Measurements from ENCODE around the gene RASGRF1. TPM values are rescaled to one million over a fixed set of nuclear protein-coding genes. Genes with fewer than 3 reads are reported as not detected.

The RASGRF1 gene
- total and polyA plus RNA-seq, 2 experiments from 2014 or later = 0.05 to 0.24 TPM

DNA sequence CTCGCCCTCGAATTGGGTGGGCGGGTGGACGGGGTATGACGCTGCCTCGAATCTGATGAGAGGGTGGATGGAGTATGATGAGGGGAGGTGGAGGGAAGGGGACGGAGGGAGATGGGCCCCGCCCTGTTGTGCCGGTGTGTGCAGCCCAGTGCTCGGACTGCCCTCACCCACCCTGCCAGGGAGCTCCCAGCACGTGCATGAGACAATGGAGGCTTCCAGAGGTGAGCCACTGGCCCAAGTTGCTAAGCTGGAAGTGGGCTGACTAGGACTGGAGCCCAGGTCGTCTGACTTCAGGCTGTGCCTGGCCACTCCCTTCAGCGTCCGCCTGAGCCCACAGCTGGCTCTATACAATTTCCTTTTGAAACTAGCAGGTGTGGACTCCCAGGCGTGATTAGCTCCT lies 98.7 kb downstream of the RASGRF1 start:
- DNase-seq (ENCODE audit: low spot score) (no peak), ATAC-seq (no peak)
- Histone ChIP-seq H3K27me3 (ENCODE audit: insufficient read depth) (no peaks in the 10 kb centered on the region), H3K4me3 (no peak overlapping the region), H3K4me1 (ENCODE audit: insufficient read depth) (no peaks in the 10 kb centered on the region), H3F3A (replicated peaks; ENCODE audit: low read depth) (no peaks in the 10 kb centered on the region), H2AFZ (no peak overlapping the region), H3K79me2 (replicated peaks; ENCODE audit: insufficient read depth) (no peaks in the 10 kb centered on the region), H4K20me1 (replicated peaks; ENCODE audit: insufficient read depth) (no peaks in the 10 kb centered on the region), H3K4me2 (no peak overlapping the region), H3K36me3 (ENCODE audit: insufficient read depth) (no peaks in the 10 kb centered on the region), H3K27ac (ENCODE audit: low read depth) (no peak overlapping the region), H3K9me2 (ENCODE audit: insufficient read depth) (no peaks in the 10 kb centered on the region)
- Mint-ChIP-seq H3K36me3 (ENCODE audit: low read depth) (no peaks in the 10 kb centered on the region), H3K27ac (no peak overlapping the region), H3K9me3 (peaks cover 4% of the 10 kb centered on the region; the same call in 1 of the 3 replicates), H3K4me1 (peaks cover 9% of the 10 kb centered on the region), H3K27me3 (ENCODE audit: insufficient read depth, low read depth, poor library complexity) (peaks cover 4% of the 10 kb centered on the region), H3K4me3 (no peak overlapping the region)
- no peak for TF ChIP-seq EZH2 (IDR thresholded peaks at IDR 0.05; ENCODE audit: low read depth, unreplicated experiment)
- TF ChIP-seq, protein P1, sequence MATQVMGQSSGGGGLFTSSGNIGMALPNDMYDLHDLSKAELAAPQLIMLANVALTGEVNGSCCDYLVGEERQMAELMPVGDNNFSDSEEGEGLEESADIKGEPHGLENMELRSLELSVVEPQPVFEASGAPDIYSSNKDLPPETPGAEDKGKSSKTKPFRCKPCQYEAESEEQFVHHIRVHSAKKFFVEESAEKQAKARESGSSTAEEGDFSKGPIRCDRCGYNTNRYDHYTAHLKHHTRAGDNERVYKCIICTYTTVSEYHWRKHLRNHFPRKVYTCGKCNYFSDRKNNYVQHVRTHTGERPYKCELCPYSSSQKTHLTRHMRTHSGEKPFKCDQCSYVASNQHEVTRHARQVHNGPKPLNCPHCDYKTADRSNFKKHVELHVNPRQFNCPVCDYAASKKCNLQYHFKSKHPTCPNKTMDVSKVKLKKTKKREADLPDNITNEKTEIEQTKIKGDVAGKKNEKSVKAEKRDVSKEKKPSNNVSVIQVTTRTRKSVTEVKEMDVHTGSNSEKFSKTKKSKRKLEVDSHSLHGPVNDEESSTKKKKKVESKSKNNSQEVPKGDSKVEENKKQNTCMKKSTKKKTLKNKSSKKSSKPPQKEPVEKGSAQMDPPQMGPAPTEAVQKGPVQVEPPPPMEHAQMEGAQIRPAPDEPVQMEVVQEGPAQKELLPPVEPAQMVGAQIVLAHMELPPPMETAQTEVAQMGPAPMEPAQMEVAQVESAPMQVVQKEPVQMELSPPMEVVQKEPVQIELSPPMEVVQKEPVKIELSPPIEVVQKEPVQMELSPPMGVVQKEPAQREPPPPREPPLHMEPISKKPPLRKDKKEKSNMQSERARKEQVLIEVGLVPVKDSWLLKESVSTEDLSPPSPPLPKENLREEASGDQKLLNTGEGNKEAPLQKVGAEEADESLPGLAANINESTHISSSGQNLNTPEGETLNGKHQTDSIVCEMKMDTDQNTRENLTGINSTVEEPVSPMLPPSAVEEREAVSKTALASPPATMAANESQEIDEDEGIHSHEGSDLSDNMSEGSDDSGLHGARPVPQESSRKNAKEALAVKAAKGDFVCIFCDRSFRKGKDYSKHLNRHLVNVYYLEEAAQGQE (IDR thresholded peaks at IDR 0.05; ENCODE audit: unreplicated experiment) = no peak
- TF ChIP-seq JUNB (IDR thresholded peaks at IDR 0.05; ENCODE audit: unreplicated experiment) = no peak
- no peak for TF ChIP-seq CREB1 (CRISPR knock-in tag; IDR thresholded peaks at IDR 0.05; ENCODE audit: low read depth)
- no peak for TF ChIP-seq STAT1 (IDR thresholded peaks at IDR 0.05; ENCODE audit: unreplicated experiment)
- no peak for TF ChIP-seq ZNF331 (CRISPR knock-in tag; IDR thresholded peaks at IDR 0.05; ENCODE audit: low read depth)
- TF ChIP-seq, protein P2, sequence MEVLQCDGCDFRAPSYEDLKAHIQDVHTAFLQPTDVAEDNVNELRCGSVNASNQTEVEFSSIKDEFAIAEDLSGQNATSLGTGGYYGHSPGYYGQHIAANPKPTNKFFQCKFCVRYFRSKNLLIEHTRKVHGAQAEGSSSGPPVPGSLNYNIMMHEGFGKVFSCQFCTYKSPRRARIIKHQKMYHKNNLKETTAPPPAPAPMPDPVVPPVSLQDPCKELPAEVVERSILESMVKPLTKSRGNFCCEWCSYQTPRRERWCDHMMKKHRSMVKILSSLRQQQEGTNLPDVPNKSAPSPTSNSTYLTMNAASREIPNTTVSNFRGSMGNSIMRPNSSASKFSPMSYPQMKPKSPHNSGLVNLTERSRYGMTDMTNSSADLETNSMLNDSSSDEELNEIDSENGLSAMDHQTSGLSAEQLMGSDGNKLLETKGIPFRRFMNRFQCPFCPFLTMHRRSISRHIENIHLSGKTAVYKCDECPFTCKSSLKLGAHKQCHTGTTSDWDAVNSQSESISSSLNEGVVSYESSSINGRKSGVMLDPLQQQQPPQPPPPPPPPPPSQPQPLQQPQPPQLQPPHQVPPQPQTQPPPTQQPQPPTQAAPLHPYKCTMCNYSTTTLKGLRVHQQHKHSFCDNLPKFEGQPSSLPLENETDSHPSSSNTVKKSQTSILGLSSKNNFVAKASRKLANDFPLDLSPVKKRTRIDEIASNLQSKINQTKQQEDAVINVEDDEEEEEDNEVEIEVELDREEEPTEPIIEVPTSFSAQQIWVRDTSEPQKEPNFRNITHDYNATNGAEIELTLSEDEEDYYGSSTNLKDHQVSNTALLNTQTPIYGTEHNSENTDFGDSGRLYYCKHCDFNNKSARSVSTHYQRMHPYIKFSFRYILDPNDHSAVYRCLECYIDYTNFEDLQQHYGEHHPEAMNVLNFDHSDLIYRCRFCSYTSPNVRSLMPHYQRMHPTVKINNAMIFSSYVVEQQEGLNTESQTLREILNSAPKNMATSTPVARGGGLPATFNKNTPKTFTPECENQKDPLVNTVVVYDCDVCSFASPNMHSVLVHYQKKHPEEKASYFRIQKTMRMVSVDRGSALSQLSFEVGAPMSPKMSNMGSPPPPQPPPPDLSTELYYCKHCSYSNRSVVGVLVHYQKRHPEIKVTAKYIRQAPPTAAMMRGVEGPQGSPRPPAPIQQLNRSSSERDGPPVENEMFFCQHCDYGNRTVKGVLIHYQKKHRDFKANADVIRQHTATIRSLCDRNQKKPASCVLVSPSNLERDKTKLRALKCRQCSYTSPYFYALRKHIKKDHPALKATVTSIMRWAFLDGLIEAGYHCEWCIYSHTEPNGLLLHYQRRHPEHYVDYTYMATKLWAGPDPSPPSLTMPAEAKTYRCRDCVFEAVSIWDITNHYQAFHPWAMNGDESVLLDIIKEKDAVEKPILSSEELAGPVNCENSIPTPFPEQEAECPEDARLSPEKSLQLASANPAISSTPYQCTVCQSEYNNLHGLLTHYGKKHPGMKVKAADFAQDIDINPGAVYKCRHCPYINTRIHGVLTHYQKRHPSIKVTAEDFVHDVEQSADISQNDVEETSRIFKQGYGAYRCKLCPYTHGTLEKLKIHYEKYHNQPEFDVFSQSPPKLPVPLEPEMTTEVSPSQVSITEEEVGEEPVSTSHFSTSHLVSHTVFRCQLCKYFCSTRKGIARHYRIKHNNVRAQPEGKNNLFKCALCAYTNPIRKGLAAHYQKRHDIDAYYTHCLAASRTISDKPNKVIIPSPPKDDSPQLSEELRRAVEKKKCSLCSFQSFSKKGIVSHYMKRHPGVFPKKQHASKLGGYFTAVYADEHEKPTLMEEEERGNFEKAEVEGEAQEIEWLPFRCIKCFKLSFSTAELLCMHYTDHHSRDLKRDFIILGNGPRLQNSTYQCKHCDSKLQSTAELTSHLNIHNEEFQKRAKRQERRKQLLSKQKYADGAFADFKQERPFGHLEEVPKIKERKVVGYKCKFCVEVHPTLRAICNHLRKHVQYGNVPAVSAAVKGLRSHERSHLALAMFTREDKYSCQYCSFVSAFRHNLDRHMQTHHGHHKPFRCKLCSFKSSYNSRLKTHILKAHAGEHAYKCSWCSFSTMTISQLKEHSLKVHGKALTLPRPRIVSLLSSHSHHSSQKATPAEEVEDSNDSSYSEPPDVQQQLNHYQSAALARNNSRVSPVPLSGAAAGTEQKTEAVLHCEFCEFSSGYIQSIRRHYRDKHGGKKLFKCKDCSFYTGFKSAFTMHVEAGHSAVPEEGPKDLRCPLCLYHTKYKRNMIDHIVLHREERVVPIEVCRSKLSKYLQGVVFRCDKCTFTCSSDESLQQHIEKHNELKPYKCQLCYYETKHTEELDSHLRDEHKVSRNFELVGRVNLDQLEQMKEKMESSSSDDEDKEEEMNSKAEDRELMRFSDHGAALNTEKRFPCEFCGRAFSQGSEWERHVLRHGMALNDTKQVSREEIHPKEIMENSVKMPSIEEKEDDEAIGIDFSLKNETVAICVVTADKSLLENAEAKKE (CRISPR knock-in tag; IDR thresholded peaks at IDR 0.05) = no peak
- no peak for TF ChIP-seq POLR2AphosphoS5 (IDR thresholded peaks at IDR 0.05; ENCODE audit: low read depth)
- TF ChIP-seq, protein P3, sequence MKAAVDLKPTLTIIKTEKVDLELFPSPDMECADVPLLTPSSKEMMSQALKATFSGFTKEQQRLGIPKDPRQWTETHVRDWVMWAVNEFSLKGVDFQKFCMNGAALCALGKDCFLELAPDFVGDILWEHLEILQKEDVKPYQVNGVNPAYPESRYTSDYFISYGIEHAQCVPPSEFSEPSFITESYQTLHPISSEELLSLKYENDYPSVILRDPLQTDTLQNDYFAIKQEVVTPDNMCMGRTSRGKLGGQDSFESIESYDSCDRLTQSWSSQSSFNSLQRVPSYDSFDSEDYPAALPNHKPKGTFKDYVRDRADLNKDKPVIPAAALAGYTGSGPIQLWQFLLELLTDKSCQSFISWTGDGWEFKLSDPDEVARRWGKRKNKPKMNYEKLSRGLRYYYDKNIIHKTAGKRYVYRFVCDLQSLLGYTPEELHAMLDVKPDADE (IDR thresholded peaks at IDR 0.05) = no peak
- TF ChIP-seq, protein P4, sequence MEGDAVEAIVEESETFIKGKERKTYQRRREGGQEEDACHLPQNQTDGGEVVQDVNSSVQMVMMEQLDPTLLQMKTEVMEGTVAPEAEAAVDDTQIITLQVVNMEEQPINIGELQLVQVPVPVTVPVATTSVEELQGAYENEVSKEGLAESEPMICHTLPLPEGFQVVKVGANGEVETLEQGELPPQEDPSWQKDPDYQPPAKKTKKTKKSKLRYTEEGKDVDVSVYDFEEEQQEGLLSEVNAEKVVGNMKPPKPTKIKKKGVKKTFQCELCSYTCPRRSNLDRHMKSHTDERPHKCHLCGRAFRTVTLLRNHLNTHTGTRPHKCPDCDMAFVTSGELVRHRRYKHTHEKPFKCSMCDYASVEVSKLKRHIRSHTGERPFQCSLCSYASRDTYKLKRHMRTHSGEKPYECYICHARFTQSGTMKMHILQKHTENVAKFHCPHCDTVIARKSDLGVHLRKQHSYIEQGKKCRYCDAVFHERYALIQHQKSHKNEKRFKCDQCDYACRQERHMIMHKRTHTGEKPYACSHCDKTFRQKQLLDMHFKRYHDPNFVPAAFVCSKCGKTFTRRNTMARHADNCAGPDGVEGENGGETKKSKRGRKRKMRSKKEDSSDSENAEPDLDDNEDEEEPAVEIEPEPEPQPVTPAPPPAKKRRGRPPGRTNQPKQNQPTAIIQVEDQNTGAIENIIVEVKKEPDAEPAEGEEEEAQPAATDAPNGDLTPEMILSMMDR (conservative IDR thresholded peaks at IDR 0.05; ENCODE audit: low read depth in 2 of 2) = no peak

Measured in GM23338 (cell line).